Caco-2 (cell line): ENCODE data around the gene PTPRN2. TPM values are rescaled to one million over a fixed set of nuclear protein-coding genes. Genes with fewer than 3 reads are reported as not detected.

Experiments used
- BruUV-seq: library from RNA; stranded (reverse); fragments of 400-500 nt; replicated peaks from 2 replicates; lab custom pipeline; 2021; lab: Mats Ljungman, UMichigan
- CTCF ChIA-PET: fragments of 300-600 bp; sonication (Branson Sonifier 250); formaldehyde crosslinking; loops from one replicate; lab custom pipeline; 2022; ENCODE audit warnings: antibody characterized with exemption; lab: Charles Lee
- POLR2A ChIA-PET: fragments of 300-600 bp; sonication (Branson Sonifier 250); formaldehyde crosslinking; loops from one replicate; lab custom pipeline; 2022; ENCODE audit warnings: antibody characterized with exemption; lab: Charles Lee
- DNase-seq, 2 experiments: peaks; one replicate each; pipeline versions ENCODE4 v3.0.0 to v3.0.0-alpha.2; 2020 to 2022
- H3K27me3 ChIP-seq: replicated peaks from 2 replicates; pipeline ENCODE4 v1.6.0; 2011; ENCODE audit warnings: low read length; ENCODE audit not compliant: control insufficient read depth, insufficient read depth
- H3K36me3 ChIP-seq: 2 replicates; pipeline ENCODE4 v1.5.1; 2011; ENCODE audit warnings: low read length; ENCODE audit not compliant: control insufficient read depth, insufficient read depth
- H3K4me1 ChIP-seq: fragments of 250-450 bp; sonication (Bioruptor Pico); 2 replicates; pipeline ENCODE4 v1.5.1; 2020; ENCODE audit warnings: mild to moderate bottlenecking
- H3K4me3 ChIP-seq: 2 replicates; pipeline ENCODE4 v1.5.1; 2011; ENCODE audit warnings: low read depth, mild to moderate bottlenecking, control low read depth, low read length
- H3K9me3 ChIP-seq: fragments of 250-450 bp; sonication (Bioruptor Pico); 2 replicates; pipeline ENCODE4 v1.5.1; 2020; ENCODE audit warnings: mild to moderate bottlenecking, moderate library complexity
- H3K27ac Mint-ChIP-seq: one replicate; pipeline ENCODE4 v1.8.0; 2022; ENCODE audit warnings: mixed read lengths; ENCODE audit not compliant: unreplicated experiment
- H3K27me3 Mint-ChIP-seq: one replicate; pipeline ENCODE4 v1.8.0; 2022; ENCODE audit warnings: mixed read lengths; ENCODE audit not compliant: insufficient read depth, unreplicated experiment
- H3K36me3 Mint-ChIP-seq: one replicate; pipeline ENCODE4 v1.8.0; 2022; ENCODE audit warnings: mild to moderate bottlenecking, mixed read lengths; ENCODE audit not compliant: insufficient read depth, unreplicated experiment
- H3K4me1 Mint-ChIP-seq: one replicate; pipeline ENCODE4 v1.8.0; 2022; ENCODE audit warnings: low read depth, mixed read lengths; ENCODE audit not compliant: unreplicated experiment
- H3K4me3 Mint-ChIP-seq: one replicate; pipeline ENCODE4 v1.8.0; 2022; ENCODE audit warnings: mild to moderate bottlenecking, moderate library complexity, mixed read lengths; ENCODE audit not compliant: unreplicated experiment
- H3K9me3 Mint-ChIP-seq: one replicate; pipeline ENCODE4 v1.8.0; 2022; ENCODE audit warnings: mixed read lengths; ENCODE audit not compliant: unreplicated experiment
- CTCF ChIP-seq, 2 experiments: fragments of 200-600 bp in 1 of 2; IDR thresholded peaks; 1 replicate in 1 of 2; 2 replicates in 1 of 2; pipeline versions ENCODE4 v1.5.1 to v1.8.0; 2011 to 2022; ENCODE audit warnings: antibody characterized with exemption in 1 of 2, control low read depth in 1 of 2, inconsistent platforms in 1 of 2, low read depth in 1 of 2, low read length in 1 of 2, mild to moderate bottlenecking in 1 of 2, moderate library complexity in 1 of 2; ENCODE audit not compliant: insufficient read depth in 1 of 2, severe bottlenecking in 1 of 2, unreplicated experiment in 1 of 2
- intact Hi-C: fragments of 100-400 bp; cut with micrococcal nuclease; formaldehyde crosslinking; loops from one replicate; pipeline ENCODE4 v1.10.0; 2022; ENCODE audit not compliant: unreplicated experiment
- total RNA-seq: library from RNA; stranded (reverse); gene quantifications from 2 replicates; pipeline ENCODE4 v1.2.3, GENCODE V29; 2022

Gene PTPRN2
- total RNA-seq, 1 experiment from 2014 or later: 1.4 TPM

GRCh38 chr7:158030071-158030470 is 557.6 kb downstream of the PTPRN2 start:
- no peak overlapping the region for H3K4me3 Mint-ChIP-seq

DNA sequence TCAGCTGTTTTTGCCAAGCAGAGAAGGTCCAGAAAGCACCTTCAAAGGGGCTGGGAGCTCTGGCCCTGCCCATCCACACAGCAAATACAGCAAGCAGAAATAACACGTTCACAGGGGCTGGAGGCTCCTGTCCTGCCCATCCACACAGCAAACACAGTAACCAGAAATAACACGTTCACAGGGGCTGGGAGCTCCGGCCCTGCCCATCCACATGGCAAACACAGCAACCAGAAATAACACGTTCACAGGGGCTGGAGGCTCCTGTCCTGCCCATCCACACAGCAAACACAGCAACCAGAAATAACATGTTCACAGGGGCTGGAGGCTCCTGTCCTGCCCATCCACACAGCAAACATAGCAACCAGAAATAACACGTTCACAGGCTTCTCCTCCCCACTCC is 558.1 kb downstream of the PTPRN2 start:
- BruUV-seq: no TSS peak
- intact Hi-C loops: no loop called here
- Mint-ChIP-seq H3K27ac (no peak overlapping the region), H3K36me3 (no peaks in the 10 kb centered on the region), H3K27me3 (no peaks in the 10 kb centered on the region), H3K4me3 (no peak overlapping the region), H3K9me3 (peaks cover 24% of the 10 kb centered on the region), H3K4me1 (no peaks in the 10 kb centered on the region)
- H3K36me3 ChIP-seq: no peaks in the 10 kb centered on the region
- no peak overlapping the region for H3K4me3 ChIP-seq
- H3K4me1 ChIP-seq: no peaks in the 10 kb centered on the region
- ChIA-PET POLR2A (no interaction called here), CTCF (no interaction called here)
- H3K27me3 ChIP-seq: no peaks in the 10 kb centered on the region
- no peaks in the 10 kb centered on the region for H3K9me3 ChIP-seq
- DNase-seq: no peak
- no peak for TF ChIP-seq CTCF (IDR thresholded peaks at IDR 0.05; ENCODE audit: insufficient read depth in 1 of 2, low read depth in 1 of 2, low read length in 1 of 2, severe bottlenecking in 1 of 2, unreplicated experiment in 1 of 2)

More at GRCh38 chr7:158030071-158030470, 557.6 kb downstream of the PTPRN2 start:
- CTCF ChIA-PET: no interaction called here
- Histone ChIP-seq H3K4me3 (no peak overlapping the region), H3K4me1 (no peaks in the 10 kb centered on the region), H3K36me3 (no peaks in the 10 kb centered on the region), H3K9me3 (no peaks in the 10 kb centered on the region), H3K27me3 (no peaks in the 10 kb centered on the region)
- no peaks in the 10 kb centered on the region for H3K36me3 Mint-ChIP-seq
- DNase-seq: no peak
- no peak for TF ChIP-seq CTCF (IDR thresholded peaks at IDR 0.05; ENCODE audit: insufficient read depth in 1 of 2, low read depth in 1 of 2, low read length in 1 of 2, severe bottlenecking in 1 of 2, unreplicated experiment in 1 of 2)
- BruUV-seq: no TSS peak
- H3K27ac Mint-ChIP-seq: no peak overlapping the region
- intact Hi-C loops: no loop called here
- H3K4me1 Mint-ChIP-seq: no peaks in the 10 kb centered on the region
- H3K9me3 Mint-ChIP-seq: peaks cover 28% of the 10 kb centered on the region
- H3K27me3 Mint-ChIP-seq: no peaks in the 10 kb centered on the region
- POLR2A ChIA-PET: no interaction called here

DNA sequence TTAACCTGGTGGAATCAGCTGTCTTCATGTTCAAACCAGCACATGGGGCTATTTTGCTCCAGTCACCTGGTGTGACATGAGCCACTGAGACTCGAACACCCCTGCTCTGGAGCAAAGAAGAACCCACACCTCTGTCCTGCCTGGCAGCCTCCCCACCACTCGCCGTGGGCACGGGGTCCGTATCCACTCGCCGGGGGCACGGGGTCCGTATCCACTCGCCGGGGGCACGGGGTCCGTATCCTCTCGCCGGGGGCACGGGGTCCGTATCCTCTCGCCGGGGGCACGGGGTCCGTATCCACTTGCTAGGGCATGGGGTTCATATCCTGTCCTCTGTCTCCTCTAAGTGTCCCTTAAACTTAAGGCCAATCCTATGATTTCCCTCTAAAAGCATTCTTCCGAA is 558.7 kb downstream of the PTPRN2 start:
- CTCF ChIA-PET: no interaction called here
- no peaks in the 10 kb centered on the region for H3K4me1 Mint-ChIP-seq
- POLR2A ChIA-PET: no interaction called here
- no peak for DNase-seq
- no peaks in the 10 kb centered on the region for H3K27me3 Mint-ChIP-seq
- no peaks in the 10 kb centered on the region for H3K36me3 ChIP-seq
- no peak overlapping the region for H3K4me3 Mint-ChIP-seq
- H3K4me1 ChIP-seq: no peaks in the 10 kb centered on the region
- no peak overlapping the region for H3K4me3 ChIP-seq
- no peak for TF ChIP-seq CTCF (IDR thresholded peaks at IDR 0.05; ENCODE audit: insufficient read depth in 1 of 2, low read depth in 1 of 2, low read length in 1 of 2, severe bottlenecking in 1 of 2, unreplicated experiment in 1 of 2)
- H3K9me3 Mint-ChIP-seq: peaks cover 24% of the 10 kb centered on the region
- no peak overlapping the region for H3K27ac Mint-ChIP-seq
- no TSS peak for BruUV-seq
- H3K36me3 Mint-ChIP-seq: no peaks in the 10 kb centered on the region
- intact Hi-C loops: no loop called here
- no peaks in the 10 kb centered on the region for H3K9me3 ChIP-seq
- H3K27me3 ChIP-seq: no peaks in the 10 kb centered on the region
